Nephron progenitor cell (in vitro differentiated cells): Measurements from ENCODE around the gene ALPK1.

Source experiments
- DNase-seq: peaks from one replicate; pipeline ENCODE4 v3.0.0; 2021
- H3K27ac Mint-ChIP-seq: 2 replicates; pipeline ENCODE4 v1.8.0; 2021; ENCODE audit warnings: mild to moderate bottlenecking, moderate library complexity, mixed read lengths
- H3K27me3 Mint-ChIP-seq: 2 replicates; pipeline ENCODE4 v1.8.0; 2021; ENCODE audit warnings: mild to moderate bottlenecking, low read depth, mixed read lengths; ENCODE audit not compliant: poor library complexity
- H3K36me3 Mint-ChIP-seq: 2 replicates; pipeline ENCODE4 v1.8.0; 2021; ENCODE audit warnings: low read depth, mixed read lengths
- H3K4me1 Mint-ChIP-seq: 2 replicates; pipeline ENCODE4 v1.8.0; 2021; ENCODE audit warnings: mixed read lengths
- H3K4me3 Mint-ChIP-seq: 2 replicates; pipeline ENCODE4 v1.8.0; 2021; ENCODE audit warnings: mild to moderate bottlenecking, moderate library complexity, mixed read lengths
- H3K9me3 Mint-ChIP-seq: 2 replicates; pipeline ENCODE4 v1.8.0; 2021; ENCODE audit warnings: mild to moderate bottlenecking, moderate library complexity, mixed read lengths
- TF ChIP-seq, protein P1 (sequence below): fragments of 200-600 bp; sonication (generic); IDR thresholded peaks from 2 replicates; pipeline ENCODE4 v1.5.0; 2021; ENCODE audit warnings: antibody characterized with exemption

Gene ALPK1

GRCh38 chr4:112321776-112322684 lies 24.9 kb downstream of the ALPK1 start:
- Mint-ChIP-seq H3K36me3 (no peaks in the 10 kb centered on the region), H3K27ac (no peak overlapping the region), H3K9me3 (no peaks in the 10 kb centered on the region), H3K4me1 (no peaks in the 10 kb centered on the region), H3K27me3 (peaks cover 4% of the 10 kb centered on the region), H3K4me3 (no peak overlapping the region)
- TF ChIP-seq, protein P1, sequence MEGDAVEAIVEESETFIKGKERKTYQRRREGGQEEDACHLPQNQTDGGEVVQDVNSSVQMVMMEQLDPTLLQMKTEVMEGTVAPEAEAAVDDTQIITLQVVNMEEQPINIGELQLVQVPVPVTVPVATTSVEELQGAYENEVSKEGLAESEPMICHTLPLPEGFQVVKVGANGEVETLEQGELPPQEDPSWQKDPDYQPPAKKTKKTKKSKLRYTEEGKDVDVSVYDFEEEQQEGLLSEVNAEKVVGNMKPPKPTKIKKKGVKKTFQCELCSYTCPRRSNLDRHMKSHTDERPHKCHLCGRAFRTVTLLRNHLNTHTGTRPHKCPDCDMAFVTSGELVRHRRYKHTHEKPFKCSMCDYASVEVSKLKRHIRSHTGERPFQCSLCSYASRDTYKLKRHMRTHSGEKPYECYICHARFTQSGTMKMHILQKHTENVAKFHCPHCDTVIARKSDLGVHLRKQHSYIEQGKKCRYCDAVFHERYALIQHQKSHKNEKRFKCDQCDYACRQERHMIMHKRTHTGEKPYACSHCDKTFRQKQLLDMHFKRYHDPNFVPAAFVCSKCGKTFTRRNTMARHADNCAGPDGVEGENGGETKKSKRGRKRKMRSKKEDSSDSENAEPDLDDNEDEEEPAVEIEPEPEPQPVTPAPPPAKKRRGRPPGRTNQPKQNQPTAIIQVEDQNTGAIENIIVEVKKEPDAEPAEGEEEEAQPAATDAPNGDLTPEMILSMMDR = peak; percentile 94
- peak; percentile 80 for DNase-seq

DNA sequence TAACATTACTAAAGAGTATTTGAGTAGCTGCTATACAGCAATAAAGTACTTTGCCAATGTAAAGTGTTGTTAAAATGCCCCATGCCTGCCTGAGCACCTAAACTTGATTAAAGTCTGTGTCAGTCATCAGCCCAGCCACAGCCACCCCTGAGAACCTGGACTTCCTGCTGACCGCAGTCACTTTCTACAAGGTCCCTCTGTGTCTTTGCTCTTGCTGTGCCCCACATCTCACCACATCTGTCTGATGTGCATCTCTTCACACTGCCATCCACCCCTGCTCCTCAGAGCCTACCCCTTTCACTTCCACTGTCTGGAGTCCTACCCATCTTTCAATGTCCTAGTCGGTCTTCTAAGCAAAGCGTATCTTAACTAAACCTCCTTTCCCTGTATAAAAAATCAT lies 25.7 kb downstream of the ALPK1 start:
- no peak for DNase-seq
- peaks cover 5% of the 10 kb centered on the region for H3K27me3 Mint-ChIP-seq
- peaks cover 2% of the 10 kb centered on the region for H3K4me1 Mint-ChIP-seq
- H3K4me3 Mint-ChIP-seq = no peak overlapping the region
- no peaks in the 10 kb centered on the region for H3K36me3 Mint-ChIP-seq
- TF ChIP-seq, protein P1 = no peak
- H3K9me3 Mint-ChIP-seq = no peaks in the 10 kb centered on the region
- H3K27ac Mint-ChIP-seq = no peak overlapping the region

DNA sequence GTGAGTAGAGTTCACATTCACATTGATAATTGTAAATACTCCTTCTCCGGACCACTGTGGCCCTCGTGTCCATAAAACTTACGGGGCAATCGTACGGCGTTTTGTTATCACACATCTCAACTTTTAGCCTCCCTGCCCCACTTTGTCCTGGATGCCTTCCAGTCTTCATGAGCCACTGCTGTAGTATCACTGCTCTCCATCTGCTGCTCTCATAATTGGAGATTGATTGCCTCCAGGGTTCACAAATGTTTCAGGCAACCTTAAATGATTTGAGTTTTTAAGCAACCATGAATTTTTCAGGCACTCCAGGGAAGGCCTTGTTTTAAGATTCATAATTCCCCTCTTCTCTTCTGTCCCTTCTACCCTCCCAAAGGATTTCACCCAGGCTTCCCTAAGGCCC lies 28.4 kb downstream of the ALPK1 start:
- DNase-seq = no peak
- no peak overlapping the region for H3K27ac Mint-ChIP-seq
- no peaks in the 10 kb centered on the region for H3K9me3 Mint-ChIP-seq
- H3K27me3 Mint-ChIP-seq = peaks cover 9% of the 10 kb centered on the region
- H3K4me3 Mint-ChIP-seq = no peak overlapping the region
- TF ChIP-seq, protein P1 = no peak
- no peaks in the 10 kb centered on the region for H3K36me3 Mint-ChIP-seq
- H3K4me1 Mint-ChIP-seq = peaks cover 14% of the 10 kb centered on the region

- Mint-ChIP-seq H3K27ac (no peak overlapping the region), H3K4me1 (peaks cover 14% of the 10 kb centered on the region), H3K4me3 (no peak overlapping the region), H3K9me3 (no peaks in the 10 kb centered on the region), H3K27me3 (peaks cover 24% of the 10 kb centered on the region), H3K36me3 (no peaks in the 10 kb centered on the region)
- TF ChIP-seq, protein P1 = peak; percentile 62
- no peak for DNase-seq
Observed at GRCh38 chr4:112327965-112328733, 31.0 kb downstream of the ALPK1 start.

DNA sequence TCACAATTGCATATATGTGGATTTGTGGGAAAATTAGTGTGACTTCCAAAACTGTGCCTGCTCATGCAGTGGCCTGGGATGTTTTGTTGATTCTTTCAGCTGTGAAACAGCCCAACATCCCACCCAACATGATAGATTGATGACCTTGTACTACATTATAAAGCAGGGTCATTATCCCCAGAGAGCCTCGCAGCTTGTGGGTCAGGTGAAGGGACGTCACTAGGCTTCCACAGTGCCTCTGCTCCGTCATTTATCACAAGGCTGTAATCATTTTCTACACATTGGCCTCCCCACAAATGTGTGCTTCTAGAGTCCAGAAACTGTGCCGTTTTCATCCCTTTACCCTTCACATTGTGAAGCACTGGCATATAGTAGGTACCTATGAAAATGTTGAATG lies 31.6 kb downstream of the ALPK1 start:
- Mint-ChIP-seq H3K4me1 (peaks cover 14% of the 10 kb centered on the region), H3K4me3 (no peak overlapping the region), H3K27ac (no peak overlapping the region), H3K27me3 (peaks cover 25% of the 10 kb centered on the region), H3K36me3 (no peaks in the 10 kb centered on the region), H3K9me3 (no peaks in the 10 kb centered on the region)
- TF ChIP-seq, protein P1 = no peak
- no peak for DNase-seq
